Stomach (tissue), 9 donors: ENCODE data around the gene TRAF4. TPM values are rescaled to one million over a fixed set of nuclear protein-coding genes. Genes with fewer than 3 reads are reported as not detected.

ENCODE experiments used
- DNase-seq, 2 donors: peaks; one replicate each; pipeline versions ENCODE4 v3.0.0 to v3.0.0-alpha.2; 2013 to 2019
- H3K27ac ChIP-seq, 5 donors: fragments of 200-600 bp in 4 of 5; sonication (generic) in 4 of 5; one replicate each; pipeline ENCODE4 v1.5.1; 2013 to 2019; ENCODE audit warnings: mild to moderate bottlenecking in 1 of 5, moderate library complexity in 1 of 5
- H3K27me3 ChIP-seq, 3 donors: fragments of 200-600 bp; sonication (generic); one replicate each; pipeline ENCODE4 v1.5.1; 2017 to 2019; ENCODE audit warnings: mixed run types in 1 of 3
- H3K36me3 ChIP-seq, 4 donors: fragments of 200-600 bp; sonication (generic); 1 replicate in 3 of 4; 2 replicates in 1 of 4; pipeline ENCODE4 v1.5.1; 2016 to 2019
- H3K4me1 ChIP-seq, 4 donors: fragments of 200-600 bp; sonication (generic); one replicate each; pipeline ENCODE4 v1.5.1; 2016 to 2019
- H3K4me3 ChIP-seq, 4 donors: fragments of 200-600 bp; sonication (generic) in 3 of 4; one replicate each; pipeline ENCODE4 v1.5.1; 2016 to 2019; ENCODE audit warnings: mild to moderate bottlenecking in 1 of 4
- H3K9me3 ChIP-seq, 4 donors: fragments of 200-600 bp; sonication (generic); one replicate each; pipeline ENCODE4 v1.5.1; 2016 to 2019
- EP300 ChIP-seq: sonication (generic); formaldehyde crosslinking; IDR thresholded peaks from one replicate; pipeline ENCODE4 v1.6.1; 2017; ENCODE audit warnings: antibody characterized with exemption
- POLR2A ChIP-seq, 4 donors: fragments of 450-650 bp; IDR thresholded peaks; one replicate each; pipeline ENCODE4 v1.6.1; 2016; ENCODE audit warnings: antibody characterized with exemption in 4 of 4, control low read depth in 2 of 4, mild to moderate bottlenecking in 1 of 4, moderate library complexity in 1 of 4
- POLR2AphosphoS5 ChIP-seq, 3 donors: sonication (generic); formaldehyde crosslinking; IDR thresholded peaks; one replicate each; pipeline ENCODE4 v1.6.1; 2016; ENCODE audit warnings: antibody characterized with exemption in 3 of 3
- WGBS, 5 donors: extraction: QIAGEN DNeasy Blood & Tissue Kit in 3 of 5; methylation state at CpG; one replicate each; pipeline versions ENCODE4 v1.1.5 to v1.1.7; 2013 to 2018; 5-methylcytosine and 5-hydroxymethylcytosine counted together
- intact Hi-C: fragments of 100-400 bp; cut with DNase I; formaldehyde crosslinking; loops from one replicate; pipeline ENCODE4 v1.15.1; 2023; ENCODE audit warnings: low total_unique reads
- polyA plus RNA-seq, 3 donors: library from polyadenylated mRNA; stranded (reverse); fragments of 200-250 nt; gene quantifications; one replicate each; pipeline ENCODE4 v1.2.3, GENCODE V29; 2013
- total RNA-seq, 5 donors: library from RNA; depleted of rRNA; stranded (reverse); fragments of >200 nt; gene quantifications; one replicate each; pipeline versions ENCODE4 v1.1.0 to v1.2.3, GENCODE V29; 2014 to 2016
- TF ChIP-seq, protein P1 (sequence below), 7 experiments: fragments of 450-650 bp in 4 of 7; fragments of 200-600 bp in 3 of 7; sonication (generic) in 3 of 7; IDR thresholded peaks; one replicate each; pipeline ENCODE4 v1.5.1; 2016 to 2019; ENCODE audit warnings: antibody characterized with exemption in 7 of 7, control low read depth in 2 of 7, mild to moderate bottlenecking in 1 of 7
- donor health status: healthy with polysubstance abuse.
- donor health status: Bipolar disorder and iron deficiency.
- donor health status: healthy.

Gene TRAF4
- total and polyA plus RNA-seq, 8 donors = 29.0 to 383 (median 40.0) TPM

DNA sequence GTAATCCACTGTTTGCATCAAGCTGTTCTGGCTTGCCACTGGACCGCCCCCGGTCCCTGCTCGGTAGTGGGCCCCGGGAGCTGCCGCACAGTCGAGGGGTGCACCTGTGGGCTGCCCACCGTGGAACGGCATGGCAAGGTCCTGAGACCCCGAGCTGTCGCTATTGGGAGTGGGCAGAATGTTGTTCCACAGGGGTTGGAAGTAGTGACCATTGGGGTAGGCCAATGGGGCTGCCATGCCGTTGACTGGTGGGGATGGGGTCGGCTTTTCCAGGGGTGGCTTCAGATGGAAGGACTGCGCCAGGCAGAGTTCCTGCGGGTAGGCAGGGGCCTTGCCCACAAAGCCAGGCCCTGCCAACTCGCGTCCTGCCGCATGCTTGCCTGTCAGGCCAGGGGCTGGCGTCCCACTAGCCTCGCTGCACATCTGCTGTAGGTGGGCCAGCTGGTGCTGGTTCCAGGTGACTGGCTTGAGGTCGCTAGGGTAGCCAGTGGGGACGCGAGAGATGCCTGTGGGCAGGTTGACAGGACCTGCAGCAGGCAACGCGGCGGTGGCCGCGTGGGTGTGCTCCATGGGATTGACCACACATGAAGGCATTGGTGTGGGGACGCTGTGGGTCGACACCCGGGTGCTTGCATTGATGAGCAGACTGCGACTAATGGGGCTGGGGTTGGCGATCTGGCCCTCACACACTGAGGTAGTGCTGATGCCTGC, 14.8 kb downstream of the TRAF4 start:
- H3K27me3 ChIP-seq = no peaks in the 10 kb centered on the region
- DNase-seq = no peak
- H3K4me3 ChIP-seq = no peak overlapping the region
- H3K4me1 ChIP-seq = peaks cover 0 to 32% (median 20%) of the 10 kb centered on the region in 4 donors
- 93 to 96% (median 96%) methylated on average over 24 to 32 of the region's 32 CpGs for WGBS, 5 donors
- no peaks in the 10 kb centered on the region for H3K9me3 ChIP-seq
- TF ChIP-seq, protein P1, sequence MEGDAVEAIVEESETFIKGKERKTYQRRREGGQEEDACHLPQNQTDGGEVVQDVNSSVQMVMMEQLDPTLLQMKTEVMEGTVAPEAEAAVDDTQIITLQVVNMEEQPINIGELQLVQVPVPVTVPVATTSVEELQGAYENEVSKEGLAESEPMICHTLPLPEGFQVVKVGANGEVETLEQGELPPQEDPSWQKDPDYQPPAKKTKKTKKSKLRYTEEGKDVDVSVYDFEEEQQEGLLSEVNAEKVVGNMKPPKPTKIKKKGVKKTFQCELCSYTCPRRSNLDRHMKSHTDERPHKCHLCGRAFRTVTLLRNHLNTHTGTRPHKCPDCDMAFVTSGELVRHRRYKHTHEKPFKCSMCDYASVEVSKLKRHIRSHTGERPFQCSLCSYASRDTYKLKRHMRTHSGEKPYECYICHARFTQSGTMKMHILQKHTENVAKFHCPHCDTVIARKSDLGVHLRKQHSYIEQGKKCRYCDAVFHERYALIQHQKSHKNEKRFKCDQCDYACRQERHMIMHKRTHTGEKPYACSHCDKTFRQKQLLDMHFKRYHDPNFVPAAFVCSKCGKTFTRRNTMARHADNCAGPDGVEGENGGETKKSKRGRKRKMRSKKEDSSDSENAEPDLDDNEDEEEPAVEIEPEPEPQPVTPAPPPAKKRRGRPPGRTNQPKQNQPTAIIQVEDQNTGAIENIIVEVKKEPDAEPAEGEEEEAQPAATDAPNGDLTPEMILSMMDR (IDR thresholded peaks at IDR 0.05) = no peak
- TF ChIP-seq POLR2A (IDR thresholded peaks at IDR 0.05) (no peak), EP300 (no peak), POLR2AphosphoS5 (IDR thresholded peaks at IDR 0.05) (no peak)
- intact Hi-C loops = no loop called here
- no peak overlapping the region for H3K27ac ChIP-seq
- peaks cover 19 to 52% (median 43%) of the 10 kb centered on the region in 4 donors for H3K36me3 ChIP-seq

DNA sequence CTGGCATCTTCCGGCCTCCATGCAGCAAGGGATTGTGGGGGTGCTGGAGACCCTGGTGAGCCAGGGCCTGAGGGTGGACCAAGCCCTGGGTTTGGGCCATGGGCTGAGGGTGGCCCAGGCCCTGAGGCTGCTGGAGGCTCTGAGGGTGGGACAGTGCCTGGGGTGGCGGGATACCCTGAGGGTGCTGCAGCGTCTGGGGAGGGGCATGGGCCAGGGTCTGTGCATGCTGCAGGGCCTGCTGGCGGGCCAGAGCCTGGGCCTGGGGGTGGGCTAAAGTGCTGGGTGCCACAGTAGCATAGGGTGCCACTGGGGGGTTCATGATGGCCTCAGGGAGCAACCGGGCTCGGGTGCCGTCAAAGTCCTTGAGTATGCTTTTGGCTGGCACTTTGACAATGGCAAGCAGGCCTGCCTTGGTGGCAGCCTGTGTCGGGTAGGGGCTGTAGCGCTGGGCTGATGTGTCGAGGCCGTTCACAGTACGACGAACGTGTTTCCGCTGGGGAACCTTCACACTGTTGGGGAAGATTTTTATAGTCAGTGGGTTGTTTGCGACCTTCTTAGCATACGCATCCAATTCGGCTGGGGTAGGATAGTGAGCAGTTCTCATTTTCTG, 15.6 kb downstream of the TRAF4 start:
- DNase-seq = no peak
- no peaks in the 10 kb centered on the region for H3K27me3 ChIP-seq
- no peak overlapping the region for H3K27ac ChIP-seq
- H3K4me3 ChIP-seq = no peak overlapping the region
- peaks cover 0 to 36% (median 22%) of the 10 kb centered on the region in 4 donors for H3K4me1 ChIP-seq
- H3K36me3 ChIP-seq = peaks cover 19 to 53% (median 43%) of the 10 kb centered on the region in 4 donors
- 89 to 95% (median 93%) methylated on average over 15 to 18 of the region's 18 CpGs for WGBS, 5 donors
- TF ChIP-seq, protein P1 (IDR thresholded peaks at IDR 0.05) = no peak
- TF ChIP-seq EP300 (no peak), POLR2AphosphoS5 (IDR thresholded peaks at IDR 0.05) (no peak), POLR2A (IDR thresholded peaks at IDR 0.05) (no peak)
- intact Hi-C loops = no loop called here
- H3K9me3 ChIP-seq = no peaks in the 10 kb centered on the region

DNA sequence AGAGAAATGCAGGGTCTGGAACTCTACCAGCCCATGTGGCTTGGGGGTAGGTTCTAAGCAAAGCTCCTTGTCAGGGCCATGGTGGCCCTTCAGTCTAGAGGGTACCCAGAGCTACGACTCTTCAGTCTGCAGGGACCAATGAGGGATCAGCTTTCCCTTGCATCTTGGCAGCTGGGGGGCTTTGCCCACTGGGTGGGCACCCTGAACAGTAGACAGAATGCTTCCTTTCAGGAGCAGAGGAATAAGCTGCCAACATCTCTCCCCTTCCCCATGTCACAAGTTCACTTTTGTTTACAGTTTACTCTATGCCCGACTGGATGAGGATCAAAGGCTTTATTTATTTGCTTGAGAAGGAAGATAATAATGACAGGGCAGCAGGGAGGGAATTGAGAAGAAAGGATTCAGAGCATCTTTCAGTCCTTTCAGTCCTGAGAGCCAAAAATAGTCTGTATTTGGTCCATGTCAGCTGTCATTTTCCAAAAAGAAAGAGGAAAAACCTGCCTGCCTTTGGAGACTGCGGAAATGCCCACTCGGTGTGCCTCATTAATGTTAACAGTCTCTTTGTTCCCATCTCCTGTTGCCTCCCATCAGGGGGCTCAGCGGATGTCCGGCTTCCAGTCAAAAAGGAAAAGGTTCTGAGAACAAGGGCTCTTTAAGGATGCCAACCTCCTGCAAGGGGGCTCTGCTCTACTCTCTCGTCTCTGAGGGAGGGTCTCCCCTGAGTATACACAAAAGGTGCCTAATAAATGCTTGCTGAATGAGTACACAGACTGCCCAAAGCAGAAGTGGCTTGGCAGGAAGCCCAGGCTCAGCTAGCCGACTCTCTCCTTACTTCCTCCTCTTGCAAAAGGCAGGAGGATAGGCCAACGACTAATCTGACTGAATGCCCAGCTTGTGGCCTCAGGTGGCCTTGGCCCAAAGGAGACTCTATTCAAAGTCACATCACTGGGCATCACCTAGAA, 17.1 kb downstream of the TRAF4 start:
- 38 to 43% (median 40%) methylated on average over 9 of the region's 9 CpGs for WGBS, 5 donors
- Histone ChIP-seq H3K36me3 (peaks cover 20 to 68% (median 58%) of the 10 kb centered on the region in 4 donors), H3K27me3 (no peaks in the 10 kb centered on the region), H3K27ac (peak overlapping the region in 4 of 5 donors; percentile 7 to 46 (median 12)), H3K9me3 (no peaks in the 10 kb centered on the region), H3K4me3 (no peak overlapping the region), H3K4me1 (peaks cover 0 to 37% (median 22%) of the 10 kb centered on the region in 4 donors)
- DNase-seq = peak; percentile 59 to 87
- intact Hi-C loops = loop anchor here (10.0 kb wide), 2 partner anchors 84 to 124 kb away; partner anchors contain the start of gene FAM222B
- peak in 2 of 3 donors; percentile 10 to 49 for TF ChIP-seq POLR2AphosphoS5 (IDR thresholded peaks at IDR 0.05)
- TF ChIP-seq POLR2A (IDR thresholded peaks at IDR 0.05) = no peak

DNA sequence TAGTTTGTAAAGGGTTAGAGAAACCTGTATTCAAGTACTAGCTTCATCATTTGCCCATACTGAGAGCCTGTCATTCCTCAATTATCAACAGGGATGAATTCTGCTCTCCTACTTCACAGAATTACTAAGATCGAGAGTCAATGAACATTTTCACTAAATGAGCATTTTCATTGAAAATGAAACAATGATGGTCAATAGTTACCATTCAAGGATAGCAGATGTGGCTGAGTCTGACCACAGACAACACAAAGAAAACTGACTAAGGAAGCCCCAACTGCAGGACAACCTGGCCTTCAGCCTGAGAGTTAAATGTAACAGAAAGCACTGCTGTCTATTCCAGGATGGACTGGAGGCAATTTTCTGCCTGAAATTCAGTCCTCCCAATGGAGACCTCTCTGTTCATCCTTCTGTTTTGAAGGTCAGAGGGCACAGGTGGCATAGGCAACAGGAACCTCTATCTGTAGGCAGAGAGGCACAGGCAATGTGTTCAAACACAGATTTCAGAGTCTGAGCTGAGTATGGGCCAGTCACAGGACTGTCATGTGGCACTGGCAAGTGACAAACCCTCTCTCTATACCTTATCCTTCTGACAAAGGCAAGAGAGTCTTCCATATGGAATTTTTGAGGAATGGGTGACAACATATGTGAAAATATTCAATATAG, 19.5 kb downstream of the TRAF4 start:
- TF ChIP-seq POLR2AphosphoS5 (IDR thresholded peaks at IDR 0.05) (no peak), EP300 (no peak), POLR2A (IDR thresholded peaks at IDR 0.05) (no peak)
- TF ChIP-seq, protein P1 (IDR thresholded peaks at IDR 0.05) = no peak
- Histone ChIP-seq H3K4me3 (no peak overlapping the region), H3K36me3 (peaks cover 24 to 67% (median 54%) of the 10 kb centered on the region in 4 donors), H3K4me1 (peaks cover 0 to 29% (median 20%) of the 10 kb centered on the region in 4 donors), H3K27ac (no peak overlapping the region), H3K9me3 (no peaks in the 10 kb centered on the region), H3K27me3 (no peaks in the 10 kb centered on the region)
- intact Hi-C loops = loop anchor here (10.0 kb wide), 2 partner anchors 82 to 122 kb away; partner anchors contain the start of gene FAM222B
- WGBS, 5 donors = 83 to 97% (median 89%) methylated on average over 1 of the region's 1 CpG
- no peak for DNase-seq
